T-helper 1 cell (primary cell): ENCODE data around the gene TNFRSF9.

ENCODE experiments used
- DNase-seq, 5 donors: peaks; one replicate each; pipeline ENCODE4 v3.0.0-alpha.2; 2012 to 2020

TNFRSF9 gene

DNA sequence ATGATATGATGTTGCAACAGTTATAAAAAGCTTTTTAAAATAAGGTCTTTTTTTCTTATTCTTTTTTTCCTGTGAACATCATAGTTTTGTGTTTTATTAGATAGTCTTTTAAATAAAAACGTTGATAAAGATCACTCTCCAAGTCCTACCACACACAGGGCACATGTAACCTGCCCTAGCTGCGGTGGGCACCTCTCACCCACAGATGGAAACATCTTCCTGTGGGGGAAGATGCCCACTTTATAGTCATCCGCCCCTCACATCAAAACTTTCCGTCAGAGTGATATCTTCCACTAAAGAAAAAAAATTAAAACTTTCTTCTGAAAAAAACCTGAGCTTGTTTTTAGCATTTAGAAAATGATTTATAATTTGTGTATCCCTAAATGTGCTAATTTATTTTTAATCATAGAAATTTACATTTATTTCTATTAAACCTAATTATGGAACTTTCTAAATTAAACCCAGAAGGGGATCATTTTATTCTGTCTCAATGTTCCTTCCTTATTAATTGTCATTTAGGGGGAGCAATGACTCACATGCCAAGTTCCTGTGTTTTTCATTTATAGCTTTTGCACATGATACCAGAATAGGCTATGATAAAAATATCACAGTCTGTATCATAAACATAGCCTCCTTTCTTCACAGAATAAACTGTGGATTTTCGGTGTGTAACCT is 24.7 kb downstream of the TNFRSF9 start:
- DNase-seq, result no peak

DNA sequence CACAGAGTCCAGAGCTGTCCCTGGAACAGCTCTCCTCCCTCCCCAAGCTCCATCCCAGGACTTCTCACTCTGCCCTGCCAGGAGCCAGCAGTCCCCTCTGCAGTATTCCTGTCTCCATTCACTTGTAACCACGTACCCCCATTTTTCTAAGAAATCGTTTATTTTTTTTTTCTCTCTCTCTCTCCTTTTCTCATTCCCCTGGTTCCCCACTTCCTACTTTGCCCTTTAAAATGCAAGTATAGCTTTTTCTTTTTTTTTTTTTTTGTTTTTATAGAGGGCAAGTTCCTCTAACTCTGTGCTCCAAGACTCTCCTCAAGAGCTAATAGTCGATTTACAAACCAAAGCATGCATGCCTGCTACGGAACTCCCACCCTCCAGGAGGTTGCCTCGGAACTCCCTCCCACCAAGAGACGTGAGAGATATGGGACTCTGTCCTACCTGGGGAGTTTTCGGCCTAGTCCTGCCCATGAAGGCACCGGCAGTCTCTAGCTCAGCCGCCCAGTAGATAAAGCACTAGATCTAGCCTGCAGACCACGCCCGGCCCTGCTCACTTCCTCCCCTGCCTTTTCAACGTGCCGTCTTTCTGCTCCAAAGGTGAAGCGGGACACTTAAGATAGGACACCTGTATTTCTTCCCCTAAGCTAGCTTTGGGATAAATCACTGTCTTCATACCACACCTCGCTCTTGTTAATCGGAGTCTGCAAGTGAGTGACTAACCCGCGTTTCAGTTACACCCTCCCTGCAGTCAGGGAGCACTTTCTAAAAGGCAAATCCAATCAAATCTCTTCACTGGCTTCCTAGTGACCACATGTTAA is 27.7 kb downstream of the TNFRSF9 start:
- DNase-seq, result peak in 2 of 5 donors; percentile 13 to 69

DNA sequence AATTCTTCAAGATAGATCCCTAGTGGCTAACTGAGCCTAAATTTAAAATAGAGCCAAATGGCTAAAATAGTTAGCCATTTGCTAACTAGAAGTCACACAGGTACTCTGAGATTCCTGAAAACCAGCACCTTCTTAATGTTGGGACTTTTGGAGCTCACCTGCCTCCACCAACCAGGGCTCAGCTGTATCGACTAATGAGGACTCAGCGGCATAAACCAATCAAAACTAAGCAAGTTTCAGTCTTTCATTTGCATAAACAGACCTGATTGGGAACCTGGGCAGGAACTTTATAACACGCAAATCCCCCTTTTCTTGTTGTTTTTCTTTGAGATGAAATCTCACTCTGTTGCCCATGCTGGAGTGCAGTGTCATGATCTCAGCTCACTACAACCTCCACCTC is 28.5 kb downstream of the TNFRSF9 start:
- peak in 1 of 5 donors; percentile 24 for DNase-seq

DNA sequence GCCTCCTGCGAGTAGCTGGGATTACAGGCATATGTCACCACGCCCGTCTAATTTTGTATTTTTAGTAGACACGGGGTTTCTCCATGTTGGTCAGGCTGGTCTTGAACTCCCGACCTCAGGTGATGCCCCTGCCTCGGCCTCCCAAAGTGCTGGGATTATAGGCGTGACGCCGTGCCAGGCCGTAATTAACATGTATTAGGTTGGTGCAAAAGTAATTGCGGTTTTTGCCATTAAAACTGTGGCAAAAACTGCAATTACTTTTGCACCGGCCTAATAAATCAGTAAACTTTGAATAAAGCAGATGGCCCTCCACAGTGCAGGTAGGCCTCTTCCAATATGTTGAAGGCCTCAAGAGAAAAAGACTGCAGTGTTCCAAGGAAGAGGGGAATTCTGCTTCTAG is 35.4 kb downstream of the TNFRSF9 start:
- no peak for DNase-seq

DNA sequence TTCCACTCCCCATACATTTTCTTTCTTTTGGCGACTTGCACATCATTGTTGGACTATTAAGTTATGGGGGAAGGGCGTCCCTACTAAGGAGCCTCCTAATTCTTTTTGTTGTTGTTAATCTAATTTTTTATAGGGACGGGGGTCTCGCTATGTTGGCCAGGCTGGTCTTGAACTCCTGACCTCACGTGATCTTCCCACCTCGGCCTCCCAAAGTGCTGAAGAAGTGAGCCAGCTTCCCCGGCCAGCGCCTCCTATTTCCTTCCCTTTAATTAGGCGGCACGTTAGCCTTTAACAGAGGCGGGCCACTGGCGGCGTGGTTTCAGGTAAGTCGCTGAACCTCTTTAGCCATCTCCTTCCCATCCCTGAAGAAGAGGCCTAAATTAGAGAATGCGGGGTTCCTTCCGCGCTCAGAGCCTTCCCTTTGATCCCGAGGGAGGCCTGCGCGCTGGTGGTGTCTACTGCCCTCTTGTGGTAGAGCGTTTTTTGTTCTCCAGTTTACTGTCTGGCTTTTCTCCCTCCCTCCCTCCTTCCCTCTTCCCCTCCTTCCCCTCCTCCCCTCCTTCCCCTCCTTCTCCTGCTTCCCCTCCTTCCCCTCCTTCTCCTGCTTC is 38.1 kb downstream of the TNFRSF9 start:
- DNase-seq, result peak in 4 of 5 donors; percentile 25 to 62 (median 46)

DNA sequence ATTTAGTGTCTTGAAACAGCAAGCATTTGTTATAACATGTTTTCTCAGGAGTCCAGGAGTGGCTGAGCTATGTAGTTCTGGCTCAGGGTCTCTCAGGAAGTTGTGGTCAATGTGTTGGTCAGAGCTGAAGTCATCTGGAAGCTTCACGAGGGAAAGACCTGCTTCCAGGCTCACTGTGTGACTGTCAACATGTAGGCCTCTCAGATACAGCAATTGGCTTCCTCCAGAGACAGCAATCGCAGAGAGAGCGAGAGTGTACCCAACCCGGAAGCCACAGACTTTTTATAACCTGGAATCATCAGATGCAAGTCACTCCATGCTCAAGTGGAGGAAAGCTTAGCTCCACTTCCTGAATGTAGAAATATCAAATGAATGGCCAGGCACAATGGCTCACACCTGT is 40.9 kb downstream of the TNFRSF9 start:
- DNase-seq, result no peak

DNA sequence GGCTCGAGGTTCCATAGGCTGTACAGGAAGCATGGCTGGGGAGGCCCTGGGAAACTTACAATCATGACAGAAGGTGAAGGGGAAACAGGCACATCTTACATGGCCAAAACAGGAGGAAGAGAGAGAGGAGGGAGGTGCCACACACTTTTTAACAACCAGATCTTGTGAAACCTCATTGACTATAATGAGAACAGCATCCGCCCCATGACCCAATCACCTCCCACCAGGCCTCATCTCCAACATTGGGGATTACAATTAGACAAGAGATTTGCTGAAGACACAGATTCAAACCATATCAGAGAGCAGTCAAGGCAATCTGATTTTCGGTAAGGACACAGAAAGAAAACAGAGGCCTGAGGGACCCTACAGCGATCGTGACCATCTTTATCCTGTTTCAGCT is 41.7 kb downstream of the TNFRSF9 start:
- no peak for DNase-seq

DNA sequence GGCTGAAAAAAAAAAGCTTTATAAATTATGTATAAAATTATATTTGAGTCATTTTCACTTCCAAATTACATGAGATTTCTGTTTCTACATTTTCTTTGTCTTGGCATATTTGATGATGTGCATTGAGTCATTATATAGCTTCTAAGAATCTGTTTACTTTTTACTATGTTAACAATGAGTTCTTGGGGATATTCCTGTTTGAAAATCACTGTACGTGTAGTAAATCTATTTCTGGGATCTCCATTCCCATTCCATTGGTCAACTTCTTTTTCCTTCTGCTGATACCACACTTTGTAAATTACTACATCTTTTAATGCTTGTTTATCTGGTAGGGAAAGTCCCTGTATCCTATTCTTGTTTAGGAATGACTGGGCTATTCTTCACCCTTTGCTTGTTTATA is 43.6 kb downstream of the TNFRSF9 start:
- no peak for DNase-seq

DNA sequence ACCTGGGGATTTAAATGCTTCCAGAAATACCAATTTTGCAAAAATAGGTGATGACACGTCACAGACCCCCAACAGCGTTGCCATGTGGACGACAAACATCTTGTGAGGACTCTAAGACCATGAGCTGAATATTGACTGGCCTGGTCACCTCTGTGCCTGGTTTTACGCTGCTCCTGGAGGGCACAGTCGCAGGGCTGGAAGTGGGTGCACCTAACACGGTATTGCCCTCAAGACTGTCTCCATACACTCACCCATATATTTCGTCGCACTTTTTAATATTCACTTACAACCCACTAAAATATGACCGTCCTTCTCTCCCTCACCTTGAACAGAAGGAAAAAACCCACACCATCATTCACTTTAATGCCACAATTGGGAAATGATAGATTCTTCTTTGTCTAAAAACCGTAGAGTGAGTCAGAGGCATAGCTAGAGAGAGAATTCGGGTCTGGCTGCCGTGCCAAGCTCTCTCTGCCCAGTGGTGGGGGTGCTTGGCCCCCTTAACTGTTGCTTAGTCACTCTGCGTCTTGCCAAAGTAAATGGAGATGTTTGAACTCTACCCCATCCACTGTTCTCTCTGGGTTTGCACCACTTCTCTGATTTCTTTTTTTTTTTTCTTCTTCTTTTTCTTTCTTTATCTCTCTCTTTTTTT is 47.0 kb downstream of the TNFRSF9 start:
- no peak for DNase-seq

DNA sequence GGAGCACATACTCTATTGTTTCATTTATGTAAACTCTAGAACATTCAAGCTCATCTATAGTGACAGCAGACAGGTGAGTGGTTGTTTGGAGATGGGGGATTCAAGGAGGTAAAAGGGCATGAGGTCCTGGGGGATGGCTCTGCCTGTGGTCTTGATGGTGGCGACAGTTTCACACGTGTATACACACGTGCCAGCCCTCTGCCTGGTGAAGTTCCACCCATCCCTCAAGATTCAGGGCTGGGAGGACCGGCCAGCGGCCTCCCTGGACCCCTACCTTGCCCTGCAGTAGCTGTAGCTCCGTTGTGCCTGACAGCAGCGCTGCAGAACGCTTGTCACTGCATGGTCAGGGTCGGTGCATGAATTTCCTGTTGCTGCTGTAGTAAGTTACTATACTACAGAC is 48.8 kb downstream of the TNFRSF9 start:
- no peak for DNase-seq

DNA sequence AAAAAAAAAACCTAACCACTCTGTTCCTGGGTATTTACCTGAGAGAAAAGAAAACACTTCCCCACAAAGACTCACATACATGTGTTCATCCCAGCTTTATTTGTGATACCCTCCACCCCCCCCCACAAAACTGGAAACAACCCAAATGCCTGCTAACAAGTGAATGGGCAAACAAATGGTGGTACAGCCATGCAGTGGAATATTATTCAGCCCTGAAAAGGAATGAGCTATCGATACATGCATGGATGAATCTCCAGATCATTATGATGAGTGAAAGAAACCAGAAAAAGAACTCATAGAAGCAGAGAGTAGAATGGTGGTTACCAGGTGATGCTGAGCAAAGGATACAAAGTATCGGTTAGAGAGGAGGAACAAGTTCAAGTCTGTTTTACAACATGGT is 49.8 kb downstream of the TNFRSF9 start:
- no peak for DNase-seq

DNA sequence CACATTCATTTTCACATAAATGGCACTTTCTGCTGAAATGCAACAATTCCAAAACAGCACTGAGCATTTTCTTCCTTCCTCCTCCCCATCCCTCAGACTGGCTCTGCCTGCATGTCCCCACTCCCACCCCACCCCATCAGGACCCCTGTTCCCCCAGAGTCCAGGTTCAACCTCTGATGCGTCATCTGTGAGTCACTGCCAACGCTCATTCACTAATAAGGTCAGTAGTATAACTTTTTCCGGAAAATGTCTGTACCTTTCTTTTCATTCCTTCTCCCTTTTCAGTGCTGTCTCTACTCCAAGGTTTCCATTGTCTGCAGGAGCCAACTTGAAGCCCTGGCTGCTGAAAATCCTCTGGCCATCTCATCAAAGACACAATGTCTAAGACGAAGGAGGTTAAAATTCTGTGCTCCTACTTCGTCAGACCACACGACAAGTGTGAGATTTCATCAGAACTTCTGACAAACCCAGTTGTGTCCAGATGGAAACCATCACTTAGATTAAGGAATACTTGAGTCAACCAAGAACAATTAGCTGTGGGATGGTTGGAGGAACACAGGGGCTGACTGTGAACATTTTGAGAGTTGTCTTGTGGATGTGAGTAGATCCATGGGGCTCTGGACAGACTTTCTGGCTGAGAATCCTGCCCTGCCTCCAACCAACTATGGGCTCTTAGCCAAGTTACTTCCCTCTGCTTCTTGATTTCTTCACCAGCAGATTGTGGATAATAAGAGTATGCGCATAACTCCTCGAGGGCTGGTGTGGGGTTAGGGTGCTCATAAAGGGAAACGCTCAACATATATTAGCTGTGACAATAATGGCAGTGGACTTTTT is 52.2 kb downstream of the TNFRSF9 start:
- no peak for DNase-seq

DNA sequence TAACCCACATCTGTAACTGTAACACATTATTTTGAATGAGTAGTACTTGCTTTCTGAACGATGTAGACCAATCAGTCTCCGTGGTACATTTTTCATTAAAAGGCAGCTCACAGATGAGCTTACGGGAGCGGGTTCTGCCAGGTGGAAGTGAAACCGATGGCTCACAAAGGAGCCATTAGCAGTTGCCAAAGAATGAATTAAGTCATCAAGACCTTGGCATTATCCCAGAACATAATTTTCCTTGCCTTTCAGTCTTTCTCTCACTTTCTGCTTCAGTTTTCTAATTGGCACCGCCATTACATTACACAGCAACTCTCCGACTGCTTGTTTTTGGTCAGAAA is 54.3 kb downstream of the TNFRSF9 start:
- DNase-seq, result no peak

DNA sequence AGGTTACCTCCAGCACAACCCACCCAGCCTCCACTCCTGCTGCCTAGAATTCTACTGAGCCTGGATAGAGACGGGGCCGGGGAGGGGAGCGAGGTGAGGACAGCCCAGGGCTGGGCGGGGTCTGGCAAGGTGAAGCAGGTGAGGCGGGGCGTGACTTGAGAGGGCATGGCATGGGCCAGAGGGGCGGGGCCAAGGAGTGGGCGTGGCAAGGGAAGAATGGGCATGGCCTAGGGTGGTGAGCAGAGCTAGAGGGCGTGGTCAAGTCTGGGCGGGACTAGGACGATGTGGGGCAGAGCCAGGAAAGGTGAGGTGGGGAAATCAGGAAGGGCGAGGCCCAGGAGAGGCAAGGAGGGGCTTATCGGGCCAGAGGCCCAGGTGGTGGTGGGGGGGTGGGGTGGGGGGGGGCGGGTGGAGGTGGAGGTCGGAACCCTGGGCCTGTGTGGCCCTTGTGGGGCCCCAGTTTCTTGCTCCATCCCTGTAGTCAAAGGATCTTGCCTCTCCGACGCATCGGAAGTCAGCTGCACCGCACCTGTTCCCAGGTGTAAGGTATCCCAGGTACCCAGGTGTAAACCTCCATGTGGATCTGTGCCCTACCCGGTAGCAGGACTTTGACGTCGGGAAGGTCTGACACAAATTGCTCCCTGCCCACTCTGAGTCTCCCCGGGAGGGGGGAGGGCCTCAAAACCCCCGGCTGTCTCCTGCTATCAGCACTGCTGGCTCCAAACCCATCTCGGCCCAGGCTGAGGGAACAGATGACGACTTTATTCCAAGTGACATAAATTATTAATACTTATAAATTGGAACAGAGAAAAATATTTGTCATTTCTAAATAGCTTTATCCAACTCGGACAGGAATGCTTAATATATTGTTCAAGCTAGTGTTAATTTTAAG is 54.9 kb downstream of the TNFRSF9 start:
- no peak for DNase-seq

DNA sequence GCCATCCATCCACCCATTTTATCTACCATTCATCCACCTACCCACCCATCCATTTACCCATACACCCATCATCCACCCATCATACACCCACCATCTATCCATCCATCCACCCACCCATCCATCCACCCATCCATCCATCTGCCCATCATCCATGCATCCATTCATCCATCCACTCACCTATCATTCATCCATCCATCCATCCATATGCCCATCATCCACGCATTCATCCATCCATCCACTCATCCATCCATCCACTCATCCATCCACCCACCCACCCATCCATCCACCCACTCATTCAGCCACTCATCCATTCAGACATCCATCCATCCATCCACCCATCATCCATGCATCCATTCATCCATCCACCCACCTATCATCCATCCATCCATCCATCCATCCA is 55.9 kb downstream of the TNFRSF9 start:
- no peak for DNase-seq

DNA sequence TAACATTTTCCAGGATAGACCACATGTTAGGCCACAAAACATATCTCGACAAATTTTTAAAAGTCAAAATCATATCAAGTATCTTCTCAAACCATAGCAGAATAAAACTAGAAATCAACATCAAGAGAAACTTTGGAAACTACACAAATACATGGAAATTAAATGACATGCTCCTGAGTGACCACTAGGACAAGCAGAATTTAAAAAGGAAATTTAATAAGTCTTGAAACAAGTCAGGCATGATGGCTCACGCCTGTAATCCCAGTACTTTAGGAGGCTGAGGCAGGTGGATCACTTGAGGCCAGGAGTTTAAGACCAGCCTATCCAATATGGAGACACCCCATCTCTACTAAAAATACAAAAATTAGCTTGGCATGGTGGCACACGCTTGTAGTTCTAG is 61.4 kb downstream of the TNFRSF9 start:
- DNase-seq, result no peak

DNA sequence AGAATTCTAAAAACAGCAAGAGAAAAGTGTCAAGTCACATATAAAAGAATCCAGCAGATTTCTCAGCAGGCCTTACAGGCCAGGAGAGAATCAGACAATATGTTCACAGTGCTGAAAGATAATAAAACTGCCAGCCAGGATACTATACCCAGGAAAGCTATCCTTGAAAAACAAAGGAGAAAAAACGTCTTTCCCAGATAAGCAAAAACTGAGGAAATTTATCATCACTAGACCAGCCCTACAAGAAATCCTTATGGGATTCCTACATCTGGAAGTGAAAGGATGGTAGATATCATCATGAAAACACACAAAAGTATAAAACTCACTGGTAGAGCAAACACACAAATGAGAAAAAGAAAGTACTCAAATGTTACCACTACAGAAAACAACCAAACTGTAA is 62.6 kb downstream of the TNFRSF9 start:
- no peak for DNase-seq

DNA sequence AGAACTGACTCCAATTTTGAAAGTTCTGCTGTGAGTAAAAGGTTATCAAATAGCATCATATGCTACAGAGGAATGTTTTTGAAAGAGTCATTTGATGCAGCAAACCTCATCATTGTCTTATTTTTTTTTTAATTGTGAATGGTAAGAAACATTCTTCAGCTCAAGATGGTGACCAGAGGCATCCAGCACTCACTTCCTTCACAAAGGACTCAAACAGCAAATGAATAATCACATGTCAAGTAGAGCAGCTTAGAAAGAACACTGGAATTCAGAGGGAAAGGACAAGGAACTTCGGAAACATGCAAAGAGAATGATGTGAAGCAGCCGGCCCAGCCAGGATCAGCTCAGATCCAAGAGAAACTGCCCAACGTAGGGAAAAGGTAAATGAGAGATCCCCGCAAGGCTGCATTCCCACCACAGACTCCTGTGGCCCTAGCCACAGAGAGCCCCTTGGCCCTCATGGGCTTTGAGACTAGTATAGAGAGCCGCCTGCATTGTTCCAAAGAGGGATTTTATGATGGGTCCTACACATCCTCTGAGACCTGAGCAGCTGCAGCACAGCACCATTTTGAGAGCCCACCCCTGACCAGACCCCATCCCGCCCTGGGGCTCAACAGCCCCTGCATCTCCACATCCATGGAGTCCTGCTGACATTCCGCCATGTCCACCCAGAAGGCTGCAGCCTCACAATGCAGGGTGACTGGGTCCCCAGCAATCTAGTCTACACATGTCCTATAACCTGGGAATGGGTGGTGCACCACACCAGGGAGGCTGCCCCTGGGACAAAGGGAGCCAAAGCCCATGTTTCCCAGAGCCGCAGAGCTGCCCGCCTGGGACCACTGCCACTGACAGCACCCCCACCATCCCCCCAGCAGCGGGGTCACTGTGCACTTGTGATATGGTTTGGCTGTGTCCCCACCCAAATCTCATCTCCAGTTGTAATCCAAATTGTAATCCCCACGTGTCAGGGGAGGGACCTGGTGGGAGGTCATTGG is 66.5 kb downstream of the TNFRSF9 start:
- DNase-seq, result no peak

DNA sequence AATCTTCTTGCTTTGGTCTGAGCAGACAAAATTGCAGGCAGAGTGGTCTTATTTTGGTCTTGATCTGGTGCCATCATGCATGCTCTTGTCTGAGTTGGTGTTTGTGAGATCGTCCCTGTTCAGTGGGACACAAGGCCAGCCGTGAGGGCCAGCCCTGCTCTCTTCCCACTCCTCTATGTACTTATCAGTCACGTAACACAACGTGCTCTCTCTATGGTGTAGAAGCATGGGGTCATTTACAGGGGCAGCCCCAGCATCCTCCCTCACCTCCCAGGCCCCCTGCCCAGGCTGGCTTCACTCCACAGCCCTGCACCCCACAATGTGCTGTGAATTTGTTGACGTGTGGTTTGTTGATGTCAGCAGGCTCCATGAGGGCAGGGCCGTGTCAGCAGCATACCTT is 69.5 kb downstream of the TNFRSF9 start:
- no peak for DNase-seq
